ENCODE results near the gene JAK3.
"Not testable (repeated sequence)": the region's sequence is repeated elsewhere in the genome, so short reads cannot be mapped to it uniquely, and the experiment has no call there.

Gene JAK3

DNA sequence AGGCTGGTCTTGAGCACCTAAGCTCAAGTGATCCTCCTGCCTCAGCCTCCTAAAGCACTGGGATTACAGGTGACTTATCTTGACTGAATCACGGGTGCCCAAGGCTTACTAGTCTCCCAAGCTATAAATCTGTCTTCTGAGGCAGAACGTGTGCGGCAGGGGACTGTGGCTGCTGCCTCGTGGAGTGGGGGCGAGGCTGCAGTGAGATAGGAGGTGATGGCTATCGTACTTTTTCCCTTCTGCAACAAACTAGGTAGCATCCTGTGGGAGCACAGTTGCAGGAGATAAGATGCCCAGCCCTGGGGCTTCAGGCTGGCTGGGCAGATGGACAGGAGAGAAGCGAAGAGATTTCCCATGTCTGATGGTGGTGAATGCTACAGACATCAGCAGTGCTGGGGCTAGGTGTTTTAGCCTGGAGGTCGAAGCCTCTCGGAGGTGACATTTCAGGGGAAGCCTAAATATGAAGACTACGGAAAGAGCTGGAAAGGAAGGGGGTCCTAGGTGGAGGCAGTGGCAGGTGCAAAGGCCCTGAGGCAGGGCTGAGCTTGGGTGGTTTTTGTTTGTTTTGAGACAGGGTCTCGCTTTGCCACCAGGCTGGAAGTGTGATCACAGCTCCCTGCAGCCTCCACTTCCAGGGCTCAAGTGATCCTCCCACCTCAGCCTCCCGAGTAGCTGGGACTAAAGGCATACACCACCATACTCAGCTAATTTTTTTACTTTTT is 45.5 kb downstream of the JAK3 start:
- no peak for DNase-seq

DNA sequence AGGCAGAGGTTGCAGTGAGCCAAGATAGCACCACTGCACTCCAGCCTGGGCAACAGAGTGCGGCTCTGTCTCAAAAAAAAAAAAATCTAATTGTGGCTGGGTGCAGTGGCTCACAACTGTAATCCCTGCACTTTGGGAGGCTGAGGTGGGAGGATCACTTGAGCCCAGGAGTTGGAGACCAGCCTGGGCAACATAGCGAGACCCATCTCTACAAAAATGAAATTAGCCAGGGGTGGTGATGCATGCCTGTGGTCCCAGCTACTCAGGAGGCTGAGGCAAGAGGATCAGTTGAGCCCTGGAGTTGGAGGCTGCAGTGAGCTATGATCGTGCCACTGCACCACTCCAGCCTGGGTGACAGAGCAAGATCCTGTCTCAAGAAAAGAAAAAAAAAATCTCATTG is 49.2 kb downstream of the JAK3 start:
- DNase-seq = not testable (repeated sequence)

DNA sequence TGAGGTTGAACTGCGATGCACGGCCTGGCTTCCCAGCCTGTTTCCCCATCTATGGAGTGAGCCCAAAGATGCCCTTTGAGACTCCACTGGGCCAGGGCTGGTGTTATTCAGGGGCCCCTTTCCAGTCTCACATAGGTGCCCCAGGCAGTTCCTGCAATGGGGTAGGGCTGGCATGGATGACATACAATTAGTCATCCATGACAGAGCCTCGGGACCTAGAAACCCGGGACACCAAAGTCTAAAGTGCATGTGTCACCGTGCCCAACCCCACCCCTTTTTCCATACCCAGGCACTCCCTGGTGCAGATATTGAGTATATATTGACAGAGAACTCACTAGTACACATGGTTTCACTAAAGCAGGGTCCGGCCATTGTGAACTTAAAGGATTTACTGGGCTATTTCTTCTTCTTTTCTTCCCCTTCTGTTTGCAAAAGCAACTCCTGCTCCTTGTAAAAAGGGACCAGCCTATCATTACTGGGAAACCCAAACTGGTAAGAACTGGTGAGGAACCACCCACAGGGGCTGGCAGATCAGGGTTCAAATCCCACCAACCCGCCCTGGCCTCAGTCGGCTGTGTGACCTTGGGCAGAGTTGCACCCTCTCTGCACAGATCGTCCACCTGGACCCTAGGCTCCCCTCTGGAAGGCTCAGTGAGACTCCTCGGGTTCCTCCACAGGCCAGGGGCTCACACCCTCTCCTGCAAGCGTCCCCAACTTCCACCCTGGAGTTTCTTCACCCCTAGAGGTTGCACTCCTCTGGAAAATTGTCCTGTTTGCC is 50.2 kb downstream of the JAK3 start:
- peak; percentile 25 for DNase-seq

DNA sequence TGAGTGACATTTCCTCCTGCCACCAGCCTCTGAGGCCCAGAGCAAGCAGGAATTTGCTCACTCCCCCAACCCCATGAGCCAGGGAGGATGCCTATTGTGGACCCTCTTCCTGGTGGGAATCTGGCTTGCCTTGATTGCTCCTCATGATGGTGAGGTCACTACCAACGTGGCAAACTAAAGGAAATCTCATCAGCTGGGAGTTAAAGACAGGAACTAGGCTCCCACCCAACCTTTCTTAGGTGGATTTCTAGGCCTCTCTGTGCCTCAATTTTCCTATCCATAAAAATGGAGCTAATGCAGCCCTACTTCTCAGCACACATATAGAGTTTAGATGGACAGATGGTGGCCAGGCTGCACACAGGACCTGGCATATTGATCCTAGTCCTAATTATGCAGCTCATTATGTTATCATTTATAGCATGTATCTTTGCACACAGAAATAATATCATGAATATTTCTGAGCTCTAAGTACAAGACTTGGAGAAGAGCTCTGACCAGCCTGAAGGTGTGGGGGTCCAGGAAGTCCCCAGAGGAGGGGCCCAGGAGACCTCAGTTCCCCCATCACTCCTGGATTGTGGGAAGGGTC is 50.9 kb downstream of the JAK3 start:
- DNase-seq = no peak

DNA sequence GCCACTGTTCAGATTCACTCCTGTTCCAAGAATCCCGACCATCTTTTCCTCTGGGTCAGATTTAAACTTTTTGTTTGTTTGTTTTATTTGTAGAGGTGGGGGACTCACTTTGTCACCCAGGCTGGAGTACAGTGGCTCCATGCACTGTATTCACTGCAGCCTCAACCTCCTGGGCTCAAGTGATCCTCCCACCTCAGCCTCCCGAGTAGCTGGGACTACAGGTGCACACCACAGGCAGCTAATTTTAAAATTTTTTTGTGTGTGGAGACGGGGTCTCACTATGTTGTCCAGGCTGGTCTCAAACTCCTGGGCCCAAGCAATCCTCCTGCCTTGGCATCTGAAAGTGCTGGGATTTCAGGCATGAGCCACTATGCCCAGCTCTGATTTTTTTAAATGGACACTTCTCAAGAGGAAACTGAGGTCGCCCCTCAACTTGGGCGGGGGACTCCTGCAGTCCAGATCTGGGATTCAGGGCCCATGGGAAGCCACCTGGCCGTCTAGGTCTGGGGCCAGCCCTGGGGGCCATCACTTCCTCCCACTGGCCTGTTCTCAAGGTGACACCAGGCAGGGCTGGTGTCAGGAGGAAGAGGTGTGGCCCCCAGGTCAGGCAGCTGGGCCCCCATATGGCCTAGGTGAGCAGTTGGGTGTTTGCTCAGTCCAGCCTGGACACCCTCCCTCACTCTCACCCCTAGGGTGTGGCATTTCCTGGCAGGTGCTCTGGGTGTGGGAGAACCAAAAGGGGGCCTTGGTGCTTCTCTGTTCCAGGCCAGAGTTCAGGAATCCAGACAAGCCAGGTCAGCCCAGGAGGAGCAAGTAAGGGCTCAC is 51.6 kb downstream of the JAK3 start:
- DNase-seq = no peak

DNA sequence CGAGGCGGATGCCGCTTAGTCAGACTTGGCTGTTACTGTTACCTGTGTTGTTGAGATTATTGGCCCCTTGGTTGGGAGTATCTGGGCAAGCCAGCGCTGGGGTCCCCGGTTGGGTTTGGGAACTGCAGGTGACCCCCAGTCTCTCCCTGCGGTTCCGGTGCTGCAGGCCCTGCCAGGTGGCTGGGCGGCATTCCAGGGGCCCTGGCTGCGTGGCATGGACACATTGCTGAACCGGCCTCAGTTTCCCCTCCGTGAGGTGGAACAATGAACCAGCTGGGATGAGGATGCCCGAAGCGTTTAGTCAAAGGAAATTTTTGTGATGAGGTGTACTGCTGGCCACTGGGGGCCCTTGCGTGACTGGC is 52.3 kb downstream of the JAK3 start:
- no peak for DNase-seq

DNA sequence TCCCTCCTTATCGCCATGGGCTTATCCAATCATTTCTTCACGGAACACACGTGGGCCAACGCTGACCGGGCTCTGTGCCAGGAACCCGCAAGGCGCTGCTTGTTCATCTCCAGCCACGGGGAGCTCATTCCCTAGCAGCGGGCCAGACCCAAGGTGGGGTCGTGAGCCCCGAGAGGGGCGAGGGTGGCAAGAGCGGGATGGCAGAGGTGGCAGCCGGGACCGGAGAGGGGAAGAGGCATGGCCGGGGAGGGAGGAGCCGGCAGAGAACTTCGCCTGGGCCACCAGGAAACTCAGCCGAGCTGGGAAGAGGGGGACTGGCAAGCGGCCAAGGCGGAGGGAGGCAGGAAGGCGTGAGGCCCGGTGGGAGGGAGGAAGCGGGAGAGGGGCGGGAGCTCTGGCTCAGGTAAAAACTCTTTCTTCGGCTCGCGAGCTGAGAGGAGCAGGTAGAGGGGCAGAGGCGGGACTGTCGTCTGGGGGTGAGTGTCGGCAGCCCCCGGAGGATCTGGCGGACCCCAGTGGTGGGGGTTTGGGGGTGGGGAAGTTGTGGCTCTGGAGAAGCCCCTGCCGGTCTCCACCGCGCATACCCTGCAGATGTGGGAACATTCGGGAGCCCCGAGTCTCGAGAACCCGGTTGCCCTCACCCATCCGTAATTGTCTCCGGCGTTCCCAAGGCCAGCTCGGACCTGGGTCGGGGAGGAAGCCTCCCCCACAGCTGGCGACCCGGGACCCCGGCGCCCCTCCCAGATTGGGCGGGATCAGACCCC is 52.9 kb downstream of the JAK3 start, which contains the start of gene B3GNT3:
B3GNT3 (plus strand) TSS at position 408 of the 764 bp plus-strand sequence. CDS start 12,670 bp downstream, outside the sequence.
- DNase-seq = peak; percentile 74

DNA sequence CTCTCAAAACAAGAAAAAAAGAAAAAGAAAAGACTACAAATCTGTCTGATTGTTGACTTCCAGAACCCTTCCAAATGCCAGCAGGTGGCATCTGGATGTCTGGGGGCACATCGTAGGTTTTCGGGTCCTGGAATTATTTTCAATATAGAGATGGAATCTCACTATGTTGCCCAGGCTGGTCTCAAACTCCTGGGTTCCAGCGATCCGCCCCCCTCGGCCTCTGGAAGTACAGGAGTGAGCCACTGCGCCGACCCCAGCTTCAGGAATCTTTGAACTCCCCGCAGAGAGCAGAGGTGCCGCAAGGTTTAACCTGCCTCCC is 53.4 kb downstream of the JAK3 start:
- DNase-seq = no peak

DNA sequence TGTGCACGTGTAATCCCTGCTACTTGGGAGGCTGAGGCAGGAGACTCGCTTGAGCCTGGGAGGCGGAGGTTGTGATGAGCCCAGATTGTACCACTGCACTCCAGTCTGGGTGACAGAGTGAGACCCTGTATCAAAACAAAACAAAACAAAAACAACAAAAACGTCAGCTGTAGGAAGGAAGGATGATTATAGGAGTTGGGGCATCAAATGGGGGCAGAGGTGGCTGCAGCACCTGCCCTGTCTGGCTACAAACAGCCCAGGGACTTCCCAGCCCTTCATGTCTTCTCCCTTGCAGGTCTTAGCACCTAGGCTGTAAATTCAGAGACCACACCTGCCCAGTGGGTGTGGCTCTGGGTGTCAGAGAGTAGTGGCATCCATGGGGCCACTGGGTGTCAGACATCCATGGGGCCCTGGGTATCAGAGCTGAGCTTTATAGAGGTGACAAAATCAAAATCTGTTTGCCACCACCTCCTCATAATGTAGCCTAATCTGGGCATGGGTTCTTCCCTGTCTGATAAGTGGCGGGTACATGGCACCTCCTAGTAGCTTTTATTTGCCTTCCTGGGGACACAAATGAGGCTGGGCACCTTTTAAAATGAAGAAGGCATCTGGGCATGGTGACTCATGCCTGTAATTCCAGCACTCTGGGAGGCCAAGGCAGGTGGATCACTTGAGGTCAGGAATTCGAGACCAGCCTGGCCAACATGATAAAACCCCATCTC is 57.6 kb downstream of the JAK3 start:
- DNase-seq = no peak

DNA sequence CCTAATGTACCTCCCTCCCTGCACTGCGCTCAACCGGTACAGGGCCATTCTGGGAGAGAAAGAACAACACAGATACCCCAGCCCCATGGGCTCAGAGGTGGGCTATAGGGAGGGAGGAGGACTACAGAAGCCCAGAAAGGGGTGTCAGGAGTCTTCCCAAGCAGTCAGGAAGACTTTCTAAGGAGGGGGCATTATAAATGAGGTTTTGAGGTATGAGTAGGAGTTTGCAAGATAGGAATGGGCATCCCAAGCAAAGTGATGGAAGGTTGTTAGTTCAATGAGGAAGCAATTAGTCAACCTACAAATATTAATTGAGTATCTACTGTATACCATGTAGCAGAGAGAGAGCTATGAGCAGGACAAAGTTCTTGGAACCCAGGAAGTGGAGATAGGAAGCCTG is 59.1 kb downstream of the JAK3 start:
- no peak for DNase-seq

DNA sequence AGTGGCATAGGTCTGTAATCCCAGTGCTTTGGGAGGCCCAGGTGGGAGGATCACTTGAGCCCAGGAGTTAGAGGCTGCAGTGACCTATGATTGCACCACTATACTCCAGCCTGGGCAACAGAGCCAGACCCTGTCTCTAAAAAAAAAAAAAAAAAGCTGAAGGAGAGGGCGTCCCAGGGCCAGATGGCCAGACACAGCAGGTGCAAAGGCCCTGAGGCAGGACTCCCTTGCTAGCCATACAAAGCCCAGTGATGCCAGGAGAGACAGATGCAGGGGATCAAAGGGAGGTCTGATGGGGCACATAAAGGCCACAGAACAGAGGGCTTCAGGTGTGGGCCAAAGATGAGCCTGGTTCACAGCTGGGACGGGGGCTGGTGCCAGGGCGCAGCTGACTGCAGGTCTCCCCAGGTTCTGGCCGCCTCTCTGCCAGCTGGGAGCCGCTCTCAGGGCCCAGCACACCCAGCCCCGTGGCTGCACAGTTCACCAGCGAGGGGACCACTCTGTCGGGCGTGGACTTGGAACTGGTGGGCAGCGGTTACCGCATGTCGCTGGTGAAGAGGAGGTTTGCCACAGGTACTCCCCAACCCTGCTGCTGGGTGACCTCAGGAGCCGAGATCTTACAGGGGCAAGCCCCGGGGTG is 60.4 kb downstream of the JAK3 start:
- DNase-seq = no peak

DNA sequence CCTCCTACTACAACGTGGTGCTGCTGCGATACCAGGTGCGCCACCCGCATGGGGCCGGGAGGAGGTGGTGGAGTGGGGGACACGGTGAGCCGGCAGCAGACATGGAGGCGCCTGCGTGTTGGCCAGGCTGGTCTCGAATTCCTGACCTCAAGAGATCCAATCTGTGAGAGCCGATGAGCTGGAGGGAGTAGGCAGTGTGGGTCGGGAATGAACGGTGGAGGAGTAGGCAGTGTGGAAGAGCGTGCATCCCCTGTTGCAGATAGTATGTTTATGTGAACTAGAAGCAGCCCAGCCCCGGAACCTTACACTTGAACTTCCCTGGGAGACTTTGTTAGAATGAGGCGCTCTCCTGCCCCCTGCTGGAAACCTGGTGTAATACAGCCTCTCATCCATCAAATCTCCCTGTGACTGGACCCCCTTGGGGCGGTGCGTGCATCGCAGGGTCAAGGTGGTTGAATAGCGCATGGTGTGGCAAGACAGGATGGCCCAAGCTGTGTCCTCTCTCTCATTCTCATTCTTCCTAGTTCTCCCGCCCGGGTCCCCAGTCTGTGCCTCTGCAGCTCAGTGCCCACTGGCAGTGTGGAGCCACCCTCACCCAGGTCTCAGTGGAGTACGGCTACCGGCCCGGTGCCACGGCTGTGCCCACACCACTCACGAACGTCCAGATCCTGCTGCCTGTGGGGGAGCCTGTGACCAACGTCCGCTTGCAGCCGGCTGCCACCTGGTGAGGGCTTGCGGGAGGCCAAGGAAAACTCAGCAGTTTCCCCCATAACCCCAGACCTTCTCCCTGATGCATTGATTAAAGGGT is 63.4 kb downstream of the JAK3 start:
- DNase-seq = peak; percentile 21

DNA sequence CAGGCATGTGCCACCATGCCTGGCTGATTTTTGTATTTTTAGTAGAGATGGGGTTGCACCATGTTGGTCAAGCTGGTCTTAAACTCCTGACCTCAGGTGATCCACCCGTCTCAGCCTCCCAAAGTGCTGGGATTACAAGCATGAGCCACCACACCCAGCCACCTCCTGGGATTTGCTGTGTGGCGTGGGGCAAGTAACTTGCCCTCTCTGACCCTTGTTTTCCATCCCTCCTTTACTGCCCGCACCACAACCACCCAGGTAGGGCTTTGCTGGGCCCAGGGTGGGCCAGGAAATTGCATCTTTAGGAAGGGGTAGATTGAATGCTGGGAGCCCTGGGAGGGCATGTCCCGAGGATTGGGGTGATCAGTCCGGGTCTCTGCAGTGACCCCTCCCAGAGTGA is 64.1 kb downstream of the JAK3 start:
- not testable (repeated sequence) for DNase-seq

DNA sequence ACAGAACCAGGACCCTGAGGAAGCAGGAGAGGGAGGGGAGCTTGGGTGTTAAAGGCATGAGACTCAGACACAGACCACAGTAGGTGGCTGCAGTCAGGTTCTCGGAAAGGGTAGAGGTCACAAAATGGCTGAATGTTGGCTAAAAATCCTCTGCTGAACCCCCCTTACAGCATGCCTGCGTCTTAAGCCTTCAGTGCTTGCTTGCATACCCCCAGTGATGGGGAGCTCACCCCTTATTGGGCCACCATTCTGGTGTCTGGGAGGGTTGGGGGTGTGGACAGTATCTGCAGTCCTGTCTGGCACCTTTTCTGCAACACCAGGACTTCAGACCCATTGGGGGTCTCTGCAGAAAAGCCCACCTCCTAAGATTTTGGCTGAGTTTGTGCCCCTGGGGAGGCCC is 67.0 kb downstream of the JAK3 start:
- no peak for DNase-seq

DNA sequence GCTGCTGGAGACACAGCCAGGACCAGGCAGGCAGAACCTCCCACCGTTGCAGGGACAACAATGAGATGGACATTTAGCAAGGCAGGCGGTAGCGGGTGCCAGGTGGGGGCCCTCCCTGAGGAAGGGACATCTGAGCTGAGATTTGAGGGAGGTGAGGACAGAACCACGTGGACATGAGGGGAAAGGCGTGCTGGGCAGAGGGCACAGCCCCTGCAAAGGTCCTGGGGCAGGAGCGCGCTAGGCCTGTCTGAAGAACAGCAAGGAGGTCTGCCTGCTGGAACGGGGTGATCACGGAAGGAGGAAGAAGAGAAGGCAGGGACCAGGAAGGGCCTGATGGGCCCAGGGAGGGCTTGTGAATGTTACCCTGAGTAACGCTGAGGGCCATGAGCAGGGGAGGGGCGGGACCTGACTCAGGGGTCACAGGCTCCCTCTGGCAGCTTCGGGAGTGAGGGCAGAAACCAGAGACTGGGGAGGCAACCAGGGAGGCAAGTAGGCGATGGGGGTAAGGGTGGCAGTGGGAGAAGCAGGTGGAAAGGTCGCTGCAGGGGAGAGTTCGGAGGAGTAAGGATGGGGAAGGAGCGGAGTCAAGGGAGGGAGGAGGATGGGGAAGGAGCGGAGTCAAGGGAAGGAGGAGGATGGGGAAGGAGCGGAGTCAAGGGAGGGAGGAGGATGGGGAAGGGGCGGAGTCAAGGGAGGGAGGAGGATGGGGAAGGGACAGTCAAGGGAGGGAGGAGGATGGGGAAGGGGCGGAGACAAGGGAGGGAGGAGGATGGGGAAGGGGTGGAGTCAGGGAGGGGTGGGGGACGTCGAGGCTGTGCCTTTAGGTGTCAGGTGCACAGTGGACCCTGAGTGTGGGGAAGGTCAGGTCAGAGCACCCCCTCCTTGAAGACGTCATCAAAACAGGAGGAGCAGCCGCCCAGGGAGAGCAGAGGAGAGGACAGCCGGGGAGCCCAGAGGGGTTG is 68.5 kb downstream of the JAK3 start:
- peak; percentile 80 for DNase-seq

DNA sequence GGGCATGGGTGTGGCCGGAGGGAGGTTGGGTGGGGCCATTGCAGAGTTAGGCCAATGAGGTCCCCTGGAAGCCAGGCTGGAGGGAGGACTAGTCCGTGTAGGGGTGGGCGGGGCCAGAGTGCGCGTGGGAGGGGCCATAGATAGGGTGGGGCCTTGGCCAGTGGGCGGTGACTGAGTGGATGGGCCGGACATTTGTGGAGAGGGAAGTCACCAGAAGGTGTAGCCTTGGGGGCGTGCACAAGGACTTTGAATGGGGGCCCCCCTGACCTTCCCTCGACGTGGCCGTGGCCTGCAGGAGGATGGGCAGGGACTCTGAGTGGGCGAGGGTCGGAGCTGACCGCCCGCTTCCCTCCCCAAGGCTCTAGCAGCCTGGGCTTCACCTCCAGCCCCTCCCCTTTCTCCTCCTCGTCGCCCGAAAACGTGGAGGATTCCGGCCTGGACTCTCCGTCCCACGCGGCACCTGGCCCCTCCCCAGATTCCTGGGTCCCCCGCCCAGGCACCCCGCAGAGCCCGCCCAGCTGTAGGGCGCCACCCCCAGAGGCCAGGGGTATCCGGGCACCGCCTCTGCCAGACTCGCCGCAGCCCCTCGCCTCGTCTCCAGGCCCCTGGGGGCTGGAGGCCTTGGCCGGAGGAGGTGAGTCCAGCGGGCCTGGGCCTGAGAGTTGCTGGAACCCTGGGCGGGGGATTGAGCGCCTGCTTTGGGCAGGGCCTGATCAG is 69.4 kb downstream of the JAK3 start:
- peak; percentile 86 for DNase-seq

DNA sequence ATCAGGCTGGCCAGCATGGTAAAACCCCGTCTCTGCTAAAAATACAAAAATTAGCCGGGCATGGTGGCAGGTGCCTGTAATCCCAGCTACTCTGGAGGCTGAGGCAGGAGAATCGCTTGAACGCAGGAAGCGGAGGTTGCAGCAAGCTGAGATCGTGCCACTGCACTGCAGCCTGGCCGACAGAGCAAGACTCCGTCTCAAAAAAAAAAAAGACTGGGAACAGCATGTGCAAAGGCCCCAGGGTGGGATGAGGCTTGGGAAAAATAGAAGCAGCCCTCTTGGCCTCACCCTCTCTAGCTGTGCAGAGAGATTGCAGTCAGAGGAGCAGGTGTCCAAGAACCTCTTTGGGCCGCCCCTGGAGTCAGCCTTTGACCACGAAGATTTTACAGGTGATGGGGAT is 69.9 kb downstream of the JAK3 start:
- not testable (repeated sequence) for DNase-seq

DNA sequence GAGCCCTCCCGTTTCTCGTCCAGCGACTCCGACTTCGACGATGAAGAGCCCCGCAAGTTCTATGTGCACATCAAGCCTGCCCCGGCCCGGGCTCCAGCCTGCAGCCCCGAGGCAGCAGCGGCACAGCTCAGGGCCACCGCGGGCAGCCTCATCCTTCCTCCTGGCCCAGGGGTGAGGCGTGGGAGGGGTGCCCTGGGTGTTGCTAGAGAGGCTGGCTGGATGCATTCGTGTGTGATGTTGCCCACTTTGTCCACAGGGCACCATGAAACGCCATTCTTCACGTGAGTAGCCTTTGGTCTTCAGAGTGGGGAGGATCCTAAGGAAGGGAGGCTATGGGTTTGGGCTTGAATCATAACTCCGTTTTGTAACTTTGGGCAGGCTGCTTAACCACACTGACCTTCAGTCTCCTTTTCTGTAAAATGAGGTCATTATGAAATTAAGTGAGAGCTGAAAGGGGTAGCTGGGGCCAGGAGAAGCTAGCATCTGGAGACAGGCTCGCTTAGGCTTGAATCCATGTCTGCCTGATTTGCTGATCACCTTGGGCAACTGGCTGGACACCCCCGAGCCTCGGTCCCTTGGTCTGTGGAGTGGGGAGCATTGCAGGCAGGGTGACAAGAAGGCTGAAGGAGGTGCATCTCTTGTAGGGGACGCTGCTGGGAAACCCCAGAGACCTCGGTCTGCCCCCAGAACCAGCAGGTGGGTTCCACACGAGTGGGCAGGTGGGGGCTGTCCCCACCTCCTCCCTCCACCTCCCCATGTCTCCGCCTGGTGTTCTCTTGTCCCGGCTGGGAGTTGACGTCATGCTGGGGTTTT is 71.6 kb downstream of the JAK3 start:
- no peak for DNase-seq

Measured in NCI-H226 (cell line).